AG10803 (cell line): Measurements from ENCODE around the gene BLOC1S6.

Source experiments
- DNase-seq: peaks from one replicate; pipeline ENCODE4 v3.0.0; 2010; ENCODE audit warnings: low read depth
- H3K4me3 ChIP-seq: 2 replicates; pipeline ENCODE4 v1.5.1; 2011; ENCODE audit warnings: mild to moderate bottlenecking, low read length, control low read depth
- CTCF ChIP-seq: conservative IDR thresholded peaks from 2 replicates; pipeline ENCODE4 v1.5.1; 2011; ENCODE audit warnings: mild to moderate bottlenecking, low read length, control low read depth, inconsistent platforms

BLOC1S6 gene

GRCh38 chr15:45630917-45631691 lies 43.9 kb downstream of the BLOC1S6 start:
- H3K4me3 ChIP-seq: peak overlapping the region; percentile 35
- no peak for TF ChIP-seq CTCF
- DNase-seq: peak; percentile 96

GRCh38 chr15:45631776-45632175 lies 44.6 kb downstream of the BLOC1S6 start:
- peak overlapping the region; percentile 35 for H3K4me3 ChIP-seq
- DNase-seq: peak; percentile 40
- TF ChIP-seq CTCF: no peak

- DNase-seq: peak; percentile 70
- no peak for TF ChIP-seq CTCF
- H3K4me3 ChIP-seq: peak within 1 kb of the TSS; percentile 81
Observed at GRCh38 chr15:45634432-45635190, 47.4 kb downstream of the BLOC1S6 start, which contains the start of gene SQOR. TSS of gene SQOR (plus strand) at chr15:45635029. CDS start at chr15:45658924, 23,895 bp downstream.

- peak; percentile 50 for TF ChIP-seq CTCF
- peak; percentile 13 for DNase-seq
- H3K4me3 ChIP-seq: peak overlapping the region; percentile 81
Observed at GRCh38 chr15:45635191-45635638, 48.0 kb downstream of the BLOC1S6 start.

GRCh38 chr15:45635763-45636292 lies 48.6 kb downstream of the BLOC1S6 start:
- peak overlapping the region; percentile 81 for H3K4me3 ChIP-seq
- no peak for DNase-seq
- no peak for TF ChIP-seq CTCF

GRCh38 chr15:45637141-45637540 lies 50.0 kb downstream of the BLOC1S6 start:
- TF ChIP-seq CTCF: no peak
- DNase-seq: no peak
- H3K4me3 ChIP-seq: peak overlapping the region; percentile 34
